ENCODE results near the gene LDB2. TPM values are rescaled to one million over a fixed set of nuclear protein-coding genes. Genes with fewer than 3 reads are reported as not detected.

LDB2 gene
- total RNA-seq, 1 donor from 2014 or later, result 155 TPM

DNA sequence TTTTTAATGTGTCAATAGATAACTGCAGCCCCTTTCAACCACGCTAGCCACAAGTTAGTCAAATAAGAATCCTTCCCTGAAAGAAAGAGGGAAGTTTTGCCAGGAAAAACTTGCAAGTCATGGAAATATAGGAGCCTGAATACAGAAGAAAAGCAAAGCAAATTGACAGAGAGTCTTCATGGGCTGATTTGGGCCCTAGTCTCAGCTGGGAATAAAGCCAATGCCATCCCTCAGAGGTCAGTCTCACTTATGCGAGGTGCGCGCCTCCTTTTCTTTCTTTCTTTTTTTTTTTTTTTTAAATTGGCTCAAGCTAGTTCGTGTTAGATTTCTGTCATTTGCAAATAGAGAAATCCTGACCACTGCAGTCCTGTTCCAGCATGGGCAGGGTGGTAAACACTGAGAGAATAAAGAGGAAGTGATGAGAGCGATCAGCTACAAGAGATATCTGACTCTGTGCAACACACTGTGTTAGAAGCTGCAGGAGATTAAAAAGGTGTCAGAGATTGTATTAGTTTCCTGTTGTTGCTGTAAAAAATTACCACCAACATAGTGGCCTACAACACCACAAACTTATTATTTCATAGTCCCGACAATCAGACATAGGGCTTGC is 299.7 kb downstream of the LDB2 start:
- DNase-seq (ENCODE audit: low read depth, low spot score), result no peak

DNA sequence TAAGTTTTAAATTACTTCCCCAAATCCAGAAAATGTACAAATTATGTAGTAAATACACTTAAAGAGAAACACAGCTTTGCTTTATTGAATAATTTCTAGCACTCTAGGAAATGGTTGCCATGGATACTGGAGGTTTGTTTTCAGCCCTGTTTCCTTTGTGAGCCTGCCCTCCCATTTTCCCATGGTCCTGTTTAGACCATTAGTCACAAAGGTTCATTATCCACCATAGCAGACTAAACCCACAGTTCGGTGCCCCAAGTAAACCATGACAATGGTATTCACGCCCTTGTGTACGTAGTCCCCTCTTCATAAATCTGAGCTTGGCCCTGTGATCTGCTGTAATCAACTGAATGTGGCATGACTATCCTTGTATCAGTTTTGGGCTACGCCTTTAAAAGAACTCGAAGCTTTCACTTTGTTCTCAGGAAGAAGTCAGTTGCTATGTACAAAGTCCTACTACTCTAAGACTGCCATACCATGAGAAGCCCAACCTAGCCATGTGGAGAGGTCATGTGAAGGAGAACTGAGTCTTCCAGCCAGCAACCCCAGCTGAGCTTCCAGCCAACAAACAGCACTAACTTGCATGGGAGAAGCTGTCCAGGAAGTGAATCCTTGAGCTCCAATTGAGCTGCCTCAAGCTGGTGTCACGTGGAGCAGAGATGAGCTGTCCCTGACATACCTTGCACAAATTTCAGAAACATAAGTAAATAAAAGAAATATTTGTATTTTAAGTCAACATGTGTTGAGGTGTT is 300.4 kb downstream of the LDB2 start:
- peak; percentile 81 for DNase-seq (ENCODE audit: low read depth, low spot score)

DNA sequence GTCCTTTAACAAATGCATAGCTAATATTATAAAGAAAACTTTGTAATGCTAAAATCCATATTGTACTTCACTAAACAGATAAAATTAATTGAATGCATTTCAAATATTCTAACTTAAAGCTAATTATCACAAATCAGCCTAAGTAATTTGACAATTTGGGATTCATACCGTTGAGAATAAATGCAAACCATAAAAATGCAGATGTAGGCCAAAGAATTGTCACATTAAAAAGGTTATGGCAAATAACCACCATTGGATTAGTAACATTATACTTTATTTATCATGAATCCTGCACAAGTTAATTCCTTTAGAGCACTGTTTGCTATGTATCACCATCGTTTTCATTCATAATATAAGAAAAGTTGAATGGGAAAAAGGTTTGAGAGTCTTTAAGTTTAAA is 301.0 kb downstream of the LDB2 start:
- no peak for DNase-seq (ENCODE audit: low read depth, low spot score)

DNA sequence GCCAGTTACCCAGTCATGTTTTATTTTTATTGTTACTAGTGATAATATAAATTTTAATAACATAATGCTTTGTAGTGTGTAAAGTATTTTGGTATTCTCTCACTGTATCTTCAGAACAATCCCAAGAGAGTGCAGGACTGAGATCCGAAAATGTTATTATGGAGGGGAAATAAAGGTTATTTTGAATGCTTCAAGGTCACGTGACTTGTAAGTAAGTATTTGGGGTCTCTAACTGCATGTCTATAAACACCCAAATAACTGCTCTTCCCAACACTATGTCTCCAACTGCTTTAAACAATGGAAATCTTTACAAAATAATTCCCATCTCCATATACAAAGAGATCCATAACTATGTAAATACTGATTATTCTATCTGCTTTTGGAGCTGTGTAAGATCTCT is 302.2 kb downstream of the LDB2 start:
- no peak for DNase-seq (ENCODE audit: low read depth, low spot score)

DNA sequence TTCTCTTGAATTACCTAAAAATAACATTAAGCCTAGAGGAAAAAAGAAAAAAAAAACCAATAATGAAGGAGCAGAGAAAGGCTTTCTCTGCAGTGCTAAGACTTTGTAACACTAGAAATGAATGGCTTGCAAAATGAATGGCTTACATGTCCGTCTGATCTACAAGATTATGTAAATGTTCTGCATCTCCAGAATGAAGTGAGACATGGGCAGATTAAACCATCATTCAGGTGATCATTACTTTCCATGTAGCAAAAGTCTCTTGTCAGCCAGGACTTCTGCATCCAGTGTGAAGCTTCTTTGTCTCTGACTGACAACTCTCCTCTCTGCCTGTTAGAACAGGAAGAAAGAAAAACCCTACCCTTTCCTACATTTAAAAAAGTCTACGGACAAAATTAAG is 304.3 kb downstream of the LDB2 start:
- DNase-seq (ENCODE audit: low read depth, low spot score), result no peak

DNA sequence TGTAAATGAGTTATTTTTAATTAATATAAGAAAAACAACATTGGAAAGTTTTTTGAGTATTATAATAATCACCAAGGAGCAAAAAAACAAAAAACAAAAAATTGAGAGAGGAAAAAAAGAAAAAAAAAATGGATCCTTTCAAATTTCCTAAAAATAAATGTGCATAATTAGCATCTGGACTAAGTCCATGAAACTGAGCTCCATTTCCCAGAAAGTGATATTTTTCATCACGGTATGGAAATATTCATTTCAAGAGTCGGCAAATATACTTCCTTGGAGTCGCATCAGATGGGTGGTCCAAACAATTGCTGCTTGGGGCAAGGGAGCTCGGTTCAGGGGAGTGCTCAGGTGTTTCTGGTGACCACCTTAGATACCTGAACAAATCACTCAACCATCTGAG is 305.1 kb downstream of the LDB2 start:
- no peak for DNase-seq (ENCODE audit: low read depth, low spot score)

DNA sequence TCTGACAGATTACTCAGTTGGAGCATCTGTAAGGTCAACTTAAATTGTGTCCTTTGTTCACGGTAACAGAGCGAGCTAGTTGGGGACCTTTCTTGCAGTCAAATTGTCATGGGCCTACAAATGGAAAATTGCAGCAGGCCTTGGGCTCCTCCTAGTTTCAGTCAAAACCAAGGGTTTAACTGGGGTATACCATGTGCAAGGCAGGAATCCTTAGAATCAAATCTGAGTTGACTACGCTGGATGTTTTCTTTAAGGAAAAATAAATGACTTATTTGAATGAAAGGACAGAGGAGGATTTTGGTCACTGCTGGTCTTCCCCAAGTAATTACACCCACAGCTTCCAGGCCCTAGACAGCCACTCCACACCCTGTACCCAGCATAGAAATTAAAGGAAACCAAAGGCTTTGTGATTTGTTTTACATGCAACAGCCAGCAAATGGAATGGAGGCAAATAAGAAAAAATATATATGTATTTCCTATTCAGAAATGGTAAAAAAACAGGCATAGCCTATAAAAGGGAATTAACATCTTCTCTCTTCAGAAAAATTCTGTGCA is 307.1 kb downstream of the LDB2 start:
- no peak for DNase-seq (ENCODE audit: low read depth, low spot score)

DNA sequence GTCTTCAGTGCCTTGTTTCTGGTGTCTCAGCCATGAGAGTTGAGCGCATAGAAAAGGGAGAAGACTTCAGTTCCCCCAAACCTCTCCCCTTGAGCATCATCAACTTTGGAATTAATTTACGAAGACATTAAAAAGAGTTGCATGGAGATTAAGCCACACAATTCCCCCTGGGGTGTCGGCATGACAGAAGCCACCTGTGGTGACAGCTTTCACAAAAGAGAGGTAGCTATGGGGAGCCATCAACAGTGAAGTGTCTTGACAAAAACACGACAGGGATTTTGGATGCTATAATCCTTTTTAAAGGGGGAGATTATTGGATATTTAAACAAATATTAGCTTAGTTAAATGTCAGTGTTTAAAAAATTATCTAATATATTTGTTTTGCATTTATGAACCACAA is 307.6 kb downstream of the LDB2 start:
- DNase-seq (ENCODE audit: low read depth, low spot score), result no peak

DNA sequence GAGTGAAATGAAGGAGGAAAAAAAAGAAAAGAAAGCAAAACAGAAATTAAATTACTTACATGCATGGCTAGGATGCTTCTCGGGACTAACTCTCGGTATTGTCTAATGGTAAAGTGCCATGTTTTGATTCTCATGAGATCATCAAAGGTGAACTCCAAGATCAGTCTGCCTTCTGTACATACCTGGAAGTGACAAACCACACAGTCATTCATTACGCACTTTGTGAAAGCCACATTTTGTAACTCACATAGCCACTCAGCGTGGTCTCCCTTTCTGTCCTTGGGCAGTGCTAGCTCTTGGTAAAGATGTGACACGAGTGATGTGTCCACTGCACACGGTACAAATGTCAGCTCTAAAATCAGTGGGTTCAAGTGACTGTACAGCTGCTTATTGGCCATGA is 309.8 kb downstream of the LDB2 start:
- DNase-seq (ENCODE audit: low read depth, low spot score), result no peak

DNA sequence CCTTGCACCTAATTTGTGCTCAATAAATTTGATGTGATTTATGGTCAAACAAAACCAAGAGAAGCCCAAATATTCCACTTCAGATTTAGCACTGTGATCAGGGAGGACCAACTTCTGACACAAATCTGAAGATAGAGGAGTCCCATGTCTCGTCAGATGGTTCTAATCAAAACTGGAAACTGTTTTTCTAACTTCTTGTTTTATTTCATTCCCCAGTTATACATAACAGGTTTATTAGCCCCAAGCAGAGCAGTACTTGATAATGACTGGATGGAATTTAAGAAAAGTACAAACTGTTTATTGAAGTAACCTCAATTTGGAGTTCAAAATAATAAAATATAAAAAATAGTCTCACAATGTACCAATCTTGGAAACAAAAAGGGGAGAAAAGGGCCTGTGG is 310.3 kb downstream of the LDB2 start:
- DNase-seq (ENCODE audit: low read depth, low spot score), result no peak

DNA sequence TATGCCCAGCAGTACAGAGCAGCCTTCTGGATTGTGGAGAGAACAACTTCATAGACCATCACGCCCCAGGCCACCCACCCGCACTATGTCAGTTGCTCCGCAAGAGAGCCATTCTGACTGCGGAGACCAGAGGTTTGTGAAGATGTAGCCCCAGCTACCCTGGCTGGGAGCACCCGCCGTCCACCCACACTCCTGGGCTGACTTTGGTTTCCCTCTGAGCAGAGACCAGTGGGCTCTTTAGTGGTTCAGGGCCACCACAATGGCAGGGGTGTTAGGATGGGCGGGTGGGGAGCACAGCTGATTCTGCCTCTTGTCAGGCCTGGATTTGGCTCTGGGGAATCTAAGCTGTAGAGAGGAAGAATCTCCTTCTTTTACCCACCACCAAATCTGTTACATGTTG is 313.4 kb downstream of the LDB2 start:
- DNase-seq (ENCODE audit: low read depth, low spot score), result no peak

DNA sequence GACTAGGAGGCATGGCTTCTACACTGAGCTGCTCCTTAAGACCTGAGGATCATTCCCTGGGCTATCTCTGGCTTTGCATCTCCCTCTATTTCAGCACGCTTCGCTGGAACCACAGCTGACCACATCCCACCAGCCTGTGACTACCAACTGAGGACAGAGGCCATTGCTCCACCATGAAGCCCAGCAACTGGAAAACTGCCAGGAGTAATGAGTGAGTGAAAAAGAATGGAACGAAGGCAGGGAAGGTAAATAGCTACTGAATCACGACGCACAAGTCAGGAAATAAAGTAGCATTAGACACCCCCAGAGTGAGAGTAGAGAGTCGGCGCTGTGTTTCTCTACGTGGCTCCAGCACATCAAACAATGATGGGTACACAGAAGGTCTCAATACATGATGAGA is 314.7 kb downstream of the LDB2 start:
- DNase-seq (ENCODE audit: low read depth, low spot score), result no peak

DNA sequence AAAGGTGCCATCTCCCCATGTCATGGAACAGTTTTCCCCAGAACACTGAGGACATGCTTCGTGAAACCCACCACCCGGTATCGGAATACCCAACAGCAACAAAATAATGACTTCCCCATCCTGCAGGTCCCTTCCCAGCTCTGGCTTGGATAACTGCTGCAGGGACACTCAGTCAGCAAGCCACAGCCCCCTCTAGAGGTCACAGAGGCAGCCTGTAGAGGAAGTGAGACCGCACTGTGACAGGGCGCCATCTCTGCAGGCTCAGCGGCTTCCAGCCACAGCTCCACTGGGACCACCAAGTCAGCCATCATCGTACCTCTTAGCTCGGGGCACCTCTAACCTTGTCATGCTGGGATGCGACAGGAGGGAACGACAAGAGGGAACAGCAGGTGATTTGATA is 315.9 kb downstream of the LDB2 start:
- DNase-seq (ENCODE audit: low read depth, low spot score), result no peak

DNA sequence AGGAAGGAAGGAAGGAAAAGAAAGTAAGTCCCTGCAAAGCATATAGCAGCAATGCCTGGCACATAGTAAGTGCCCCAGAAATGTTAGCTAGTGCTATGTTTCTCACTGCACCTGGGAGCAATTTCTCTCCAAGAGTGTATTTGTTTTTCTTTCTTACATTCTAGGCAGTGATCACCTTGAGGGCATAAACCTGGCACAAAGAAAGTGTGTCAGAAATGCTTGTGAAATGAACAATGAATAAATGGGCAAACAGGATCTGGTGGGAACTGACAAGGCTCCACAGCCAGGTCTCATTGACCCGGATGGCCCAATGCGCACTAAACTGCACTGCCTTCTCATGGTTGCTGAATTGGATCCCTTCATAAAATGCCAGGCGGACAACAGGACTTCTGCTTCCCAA is 316.4 kb downstream of the LDB2 start:
- DNase-seq (ENCODE audit: low read depth, low spot score), result no peak

DNA sequence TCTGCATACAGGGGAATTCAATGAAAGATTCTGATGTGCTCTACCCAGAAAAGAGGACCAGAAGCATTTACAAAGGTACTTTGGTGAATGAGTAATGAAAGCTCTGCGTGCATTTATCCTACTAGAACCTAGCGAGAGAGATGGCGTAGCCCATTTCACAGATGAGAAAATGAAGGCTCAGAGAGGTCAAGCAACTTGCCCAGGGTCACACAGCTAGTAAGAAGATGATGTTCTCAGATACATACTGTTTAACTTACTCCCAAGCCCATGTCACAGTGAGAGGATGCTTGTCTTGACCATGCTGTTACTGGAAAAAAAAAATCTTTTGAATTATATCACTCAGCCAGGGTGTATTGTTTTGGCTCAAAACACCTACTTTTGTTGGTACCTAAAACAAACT is 317.3 kb downstream of the LDB2 start:
- no peak for DNase-seq (ENCODE audit: low read depth, low spot score)

DNA sequence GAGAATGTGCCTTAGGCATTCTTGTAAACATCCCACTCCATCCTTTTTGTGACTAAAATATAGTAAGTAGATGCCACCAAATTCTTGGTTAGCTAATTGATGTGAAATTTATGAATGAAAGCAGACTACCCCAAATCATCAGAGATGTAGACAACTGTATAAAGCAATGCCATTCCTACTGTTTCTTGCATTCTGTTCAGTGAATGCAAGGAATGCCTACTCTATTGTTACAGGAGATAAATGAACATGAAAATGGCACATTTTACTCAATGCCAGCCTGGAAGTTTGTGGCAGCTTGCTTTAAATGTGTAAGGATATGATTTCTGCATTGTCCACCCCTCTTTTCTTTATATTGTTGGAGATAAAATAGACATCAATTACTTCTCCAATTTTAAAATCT is 317.9 kb downstream of the LDB2 start:
- no peak for DNase-seq (ENCODE audit: low read depth, low spot score)

DNA sequence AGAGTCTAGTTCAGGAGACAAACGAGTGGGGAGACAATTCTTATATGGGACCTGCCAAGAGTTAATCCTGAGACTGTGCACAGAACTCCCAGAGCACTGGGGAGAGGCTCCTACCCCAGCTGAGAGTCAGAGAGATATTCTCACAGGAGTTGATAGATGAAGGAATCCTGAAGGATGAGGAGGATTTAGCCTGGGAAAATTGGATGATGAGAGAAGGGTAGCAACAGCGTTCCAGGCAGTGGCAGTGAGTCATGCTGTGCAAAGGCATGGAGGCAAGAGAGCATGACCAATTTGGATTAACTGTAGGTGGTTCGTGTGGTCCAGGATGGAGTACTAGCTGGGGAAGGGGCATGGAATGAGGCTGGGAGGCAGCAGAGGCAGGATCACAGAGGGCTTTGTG is 318.6 kb downstream of the LDB2 start:
- DNase-seq (ENCODE audit: low read depth, low spot score), result no peak

DNA sequence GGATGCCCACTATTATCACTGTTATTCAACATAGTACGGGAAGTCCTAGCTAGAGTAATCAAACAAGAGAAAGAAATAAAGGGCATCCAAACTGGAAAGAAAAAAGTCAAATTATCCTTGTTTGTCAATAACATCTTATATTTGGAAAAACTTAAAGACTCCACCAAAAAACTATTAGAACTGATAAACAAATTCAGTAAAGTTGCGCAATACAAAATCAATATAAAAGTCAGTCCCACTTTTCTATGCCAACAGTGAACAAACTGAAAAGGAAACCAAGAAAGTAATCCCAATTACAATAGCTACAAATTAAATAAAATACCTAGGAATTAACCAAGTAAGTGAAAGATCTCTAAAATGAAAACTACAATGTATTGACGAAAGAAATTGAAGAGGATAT is 321.3 kb downstream of the LDB2 start:
- no peak for DNase-seq (ENCODE audit: low read depth, low spot score)

DNA sequence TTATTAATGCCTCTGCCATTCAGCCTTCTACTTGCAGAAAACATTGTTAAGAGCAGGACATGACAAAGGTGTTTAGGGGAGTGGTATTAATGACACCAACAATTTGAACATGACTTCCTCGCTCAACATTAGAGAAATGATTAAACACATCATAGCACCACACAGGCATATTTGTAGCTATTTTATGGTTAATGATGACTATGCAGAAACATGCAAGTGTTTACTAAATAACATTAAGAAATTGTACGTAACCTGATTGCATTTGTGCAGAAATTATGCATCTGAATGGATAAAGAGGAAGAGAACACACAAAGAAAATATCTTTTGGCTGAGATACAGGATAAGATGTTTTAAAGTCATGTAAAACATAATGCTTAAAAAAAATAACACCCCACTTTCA is 323.5 kb downstream of the LDB2 start:
- DNase-seq (ENCODE audit: low read depth, low spot score), result no peak

DNA sequence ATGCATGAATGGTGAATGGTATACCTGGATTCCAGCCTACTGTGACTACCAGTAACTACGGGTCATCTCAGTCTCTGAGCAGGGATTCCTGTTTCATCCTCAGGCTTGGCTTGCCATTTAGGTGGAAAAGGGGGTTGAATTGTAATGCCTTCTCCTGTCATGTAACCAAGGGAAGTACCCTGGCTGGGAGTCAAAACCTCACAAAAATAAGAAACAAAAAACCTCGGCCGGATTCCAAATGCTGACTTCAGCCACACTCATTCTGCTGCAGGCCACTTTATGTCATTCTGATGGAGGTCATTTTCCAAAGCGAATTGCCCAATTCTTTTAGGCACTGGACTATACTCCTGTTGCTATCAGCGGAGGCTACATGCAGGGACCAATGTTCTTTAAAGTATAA is 324.7 kb downstream of the LDB2 start:
- DNase-seq (ENCODE audit: low read depth, low spot score), result no peak

DNA sequence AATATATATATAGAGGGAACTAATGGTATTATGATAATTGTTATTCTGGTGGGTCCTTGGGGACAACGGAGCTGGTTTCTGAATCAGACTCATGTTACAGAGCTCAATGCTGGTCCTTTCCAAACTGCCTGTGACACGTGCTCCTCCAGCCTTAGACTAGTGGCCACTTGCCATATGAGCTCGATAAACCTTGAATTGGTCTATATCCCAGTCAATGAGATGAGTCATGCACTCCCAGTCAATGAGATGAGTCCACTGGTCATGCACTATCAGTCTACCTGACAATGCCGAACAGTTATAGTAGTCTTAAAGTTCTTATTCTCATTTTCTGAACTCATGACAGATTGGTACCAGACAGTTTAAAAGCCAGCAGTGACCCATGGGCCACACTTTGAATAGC is 325.2 kb downstream of the LDB2 start:
- no peak for DNase-seq (ENCODE audit: low read depth, low spot score)

DNA sequence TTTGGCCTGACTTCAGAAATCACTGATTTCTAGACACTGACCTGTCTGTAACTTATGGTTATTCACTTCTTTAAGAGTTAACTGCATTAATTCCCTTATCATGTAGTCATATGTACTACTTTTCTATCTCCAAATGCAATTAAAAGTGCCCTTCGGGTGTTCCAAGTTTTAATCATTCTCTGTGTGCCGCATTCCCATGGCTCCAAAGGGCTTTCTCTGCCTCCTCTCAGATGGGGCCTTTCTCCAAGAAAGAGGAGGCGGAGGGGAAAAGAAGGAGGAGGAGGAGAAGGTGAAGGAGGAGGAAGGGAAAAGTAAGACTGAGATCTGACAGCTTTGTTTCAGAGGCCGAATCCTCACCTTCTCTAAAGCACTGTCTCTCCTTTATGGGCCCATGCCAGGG is 325.8 kb downstream of the LDB2 start:
- DNase-seq (ENCODE audit: low read depth, low spot score), result no peak

DNA sequence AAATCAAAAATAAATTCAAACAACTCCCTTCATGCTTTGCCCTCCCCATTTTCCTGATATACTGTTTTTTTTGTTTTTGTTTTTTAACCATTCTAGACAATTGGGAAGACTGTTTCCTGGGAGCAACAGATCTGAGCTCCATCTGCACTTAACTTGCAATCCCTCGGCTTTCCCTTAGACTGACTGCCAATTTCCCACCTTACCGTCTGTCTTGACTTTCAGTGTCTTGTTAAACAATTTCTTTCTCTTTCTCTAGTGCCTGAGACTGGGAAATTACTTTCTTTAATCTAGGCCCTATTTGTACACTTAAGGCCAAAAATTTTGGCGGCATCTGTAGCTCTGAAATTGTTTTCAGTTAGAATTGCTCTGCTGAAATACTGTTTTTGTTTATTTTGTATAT is 326.3 kb downstream of the LDB2 start:
- DNase-seq (ENCODE audit: low read depth, low spot score), result no peak
